GM12865 (cell line): ENCODE measurements around the gene RNU6-1.

Experiments
- DNase-seq: peaks from one replicate; pipeline ENCODE4 v3.0.0; 2010; ENCODE audit warnings: low read depth
- H3K4me3 ChIP-seq: 2 replicates; pipeline ENCODE4 v1.5.1; 2011; ENCODE audit warnings: mild to moderate bottlenecking, low read depth, low read length, control low read depth
- CTCF ChIP-seq: IDR thresholded peaks from 2 replicates; pipeline ENCODE4 v1.5.1; 2011; ENCODE audit warnings: low read length, control low read depth, low read depth, inconsistent platforms; ENCODE audit not compliant: insufficient read depth; ENCODE audit errors: missing control alignments

Gene RNU6-1

GRCh38 chr15:67807141-67807540 lies 32.7 kb downstream of the RNU6-1 start:
- no peak for DNase-seq
- no peak overlapping the region for H3K4me3 ChIP-seq
- TF ChIP-seq CTCF, result no peak

- DNase-seq, result no peak
- no peak for TF ChIP-seq CTCF
- H3K4me3 ChIP-seq, result no peak overlapping the region
Observed at GRCh38 chr15:67806536-67806935, 33.3 kb downstream of the RNU6-1 start.

GRCh38 chr15:67805666-67806516 lies 34.0 kb downstream of the RNU6-1 start:
- TF ChIP-seq CTCF, result no peak
- DNase-seq, result no peak
- H3K4me3 ChIP-seq, result no peak overlapping the region

- no peak for DNase-seq
- H3K4me3 ChIP-seq, result no peak overlapping the region
- no peak for TF ChIP-seq CTCF
Observed at GRCh38 chr15:67805008-67805665, 34.7 kb downstream of the RNU6-1 start.

GRCh38 chr15:67803996-67804843 lies 35.6 kb downstream of the RNU6-1 start:
- TF ChIP-seq CTCF, result no peak
- no peak overlapping the region for H3K4me3 ChIP-seq
- no peak for DNase-seq

- H3K4me3 ChIP-seq, result no peak overlapping the region
- no peak for DNase-seq
- TF ChIP-seq CTCF, result no peak
Observed at GRCh38 chr15:67803299-67803698, 36.5 kb downstream of the RNU6-1 start.
